RWPE1 (cell line): ENCODE results near the gene DLGAP1.

ENCODE experiments used
- CTCF ChIA-PET: fragments of 350-600 bp; sonication (Branson Sonifier 250); formaldehyde crosslinking; extraction: SDS; loops from one replicate; lab custom pipeline; 2021; lab: Yijun Ruan, JAX
- POLR2A ChIA-PET: fragments of 400-600 bp; formaldehyde crosslinking; extraction: SDS; loops from one replicate; lab custom pipeline; 2020; ENCODE audit warnings: antibody characterized with exemption; ENCODE audit not compliant: low non-redundant PET; lab: Yijun Ruan, JAX
- DNase-seq: peaks from one replicate; pipeline ENCODE4 v3.0.0; 2012; ENCODE audit warnings: low spot score
- H3K27ac ChIP-seq: fragments of 450-650 bp; 2 replicates; pipeline ENCODE4 v1.5.1; 2017
- TF ChIP-seq, protein P1 (sequence below): fragments of 450-650 bp; conservative IDR thresholded peaks from 2 replicates; pipeline ENCODE4 v1.5.1; 2017; ENCODE audit warnings: low read depth, mild to moderate bottlenecking

DLGAP1 gene

GRCh38 chr18:3839581-3839981, 615.5 kb downstream of the DLGAP1 start:
- H3K27ac ChIP-seq, result no peak overlapping the region
- TF ChIP-seq, protein P1, sequence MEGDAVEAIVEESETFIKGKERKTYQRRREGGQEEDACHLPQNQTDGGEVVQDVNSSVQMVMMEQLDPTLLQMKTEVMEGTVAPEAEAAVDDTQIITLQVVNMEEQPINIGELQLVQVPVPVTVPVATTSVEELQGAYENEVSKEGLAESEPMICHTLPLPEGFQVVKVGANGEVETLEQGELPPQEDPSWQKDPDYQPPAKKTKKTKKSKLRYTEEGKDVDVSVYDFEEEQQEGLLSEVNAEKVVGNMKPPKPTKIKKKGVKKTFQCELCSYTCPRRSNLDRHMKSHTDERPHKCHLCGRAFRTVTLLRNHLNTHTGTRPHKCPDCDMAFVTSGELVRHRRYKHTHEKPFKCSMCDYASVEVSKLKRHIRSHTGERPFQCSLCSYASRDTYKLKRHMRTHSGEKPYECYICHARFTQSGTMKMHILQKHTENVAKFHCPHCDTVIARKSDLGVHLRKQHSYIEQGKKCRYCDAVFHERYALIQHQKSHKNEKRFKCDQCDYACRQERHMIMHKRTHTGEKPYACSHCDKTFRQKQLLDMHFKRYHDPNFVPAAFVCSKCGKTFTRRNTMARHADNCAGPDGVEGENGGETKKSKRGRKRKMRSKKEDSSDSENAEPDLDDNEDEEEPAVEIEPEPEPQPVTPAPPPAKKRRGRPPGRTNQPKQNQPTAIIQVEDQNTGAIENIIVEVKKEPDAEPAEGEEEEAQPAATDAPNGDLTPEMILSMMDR, result no peak
- POLR2A ChIA-PET, result no interaction called here
- DNase-seq, result no peak
- CTCF ChIA-PET, result no interaction called here

DNA sequence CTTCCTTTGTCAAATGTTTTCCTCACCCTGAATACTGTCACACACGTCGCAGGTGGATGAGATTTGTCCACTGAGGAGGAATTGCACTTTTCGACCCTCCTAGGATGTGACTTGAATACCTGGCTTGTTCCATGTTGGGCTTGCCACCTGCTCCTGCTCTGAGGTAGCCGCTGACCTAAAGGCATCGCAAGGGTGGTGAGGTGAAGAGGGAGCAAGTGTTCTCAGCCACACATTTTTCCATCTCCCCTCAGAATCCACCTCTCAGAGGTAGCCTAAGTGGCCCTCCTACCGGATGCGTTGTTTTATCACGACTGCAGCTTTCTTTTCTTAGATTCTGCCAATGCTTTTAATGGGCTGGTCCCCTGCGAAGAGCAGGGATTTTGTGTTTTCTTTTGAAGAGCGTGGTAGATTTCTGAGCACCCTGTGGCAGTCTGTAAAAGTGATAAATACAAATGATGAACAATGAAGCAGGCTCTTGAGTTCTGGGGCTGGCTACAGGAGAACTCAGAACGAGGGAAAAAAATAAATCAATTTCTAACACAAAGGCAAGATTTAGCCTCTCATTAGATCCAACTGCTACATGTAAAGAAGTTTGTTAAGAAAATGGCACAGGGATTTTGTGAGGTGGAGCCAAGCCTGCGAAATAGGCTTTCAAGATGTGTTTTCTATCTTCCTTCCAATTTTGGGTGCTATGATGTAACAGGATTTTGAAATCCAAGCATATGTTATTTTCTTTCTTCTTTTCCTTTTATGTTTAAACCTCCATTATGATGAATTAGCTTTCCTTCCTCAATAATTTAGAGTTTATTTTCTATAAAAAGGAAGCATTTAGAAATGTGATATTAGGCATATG, 618.4 kb downstream of the DLGAP1 start:
- H3K27ac ChIP-seq, result no peak overlapping the region
- ChIA-PET CTCF (no interaction called here), POLR2A (no interaction called here)
- TF ChIP-seq, protein P1, result no peak
- no peak for DNase-seq

GRCh38 chr18:3832025-3832638, 623.0 kb downstream of the DLGAP1 start:
- ChIA-PET CTCF (no interaction called here), POLR2A (no interaction called here)
- H3K27ac ChIP-seq, result no peak overlapping the region
- no peak for DNase-seq
- TF ChIP-seq, protein P1, result no peak

- no peak overlapping the region for H3K27ac ChIP-seq
- CTCF ChIA-PET, result no interaction called here
- POLR2A ChIA-PET, result no interaction called here
- TF ChIP-seq, protein P1, result no peak
- DNase-seq, result no peak
Measured at GRCh38 chr18:3830604-3831003, 624.5 kb downstream of the DLGAP1 start.

GRCh38 chr18:3827236-3827845, 627.8 kb downstream of the DLGAP1 start:
- ChIA-PET CTCF (no interaction called here), POLR2A (no interaction called here)
- TF ChIP-seq, protein P1, result no peak
- no peak overlapping the region for H3K27ac ChIP-seq
- no peak for DNase-seq

GRCh38 chr18:3826021-3826420, 629.1 kb downstream of the DLGAP1 start:
- TF ChIP-seq, protein P1, result no peak
- no peak for DNase-seq
- ChIA-PET CTCF (interaction anchor here (0.6 kb wide), 1 partner anchor 125 kb away, joined by 4 read pairs; no protein-coding TSS in a partner anchor), POLR2A (no interaction called here)
- no peak overlapping the region for H3K27ac ChIP-seq
